HG03175 (cell line): Measurements from ENCODE around the gene LTB4R2.
"Not testable (repeated sequence)": the region's sequence is repeated elsewhere in the genome, so short reads cannot be mapped to it uniquely, and the experiment has no call there.

Experiments used
- ATAC-seq: cut with Tn5 transposase; IDR thresholded peaks from one replicate; pipeline ENCODE4 v1.9.1; 2021; ENCODE audit warnings: mild to moderate bottlenecking, moderate library complexity; ENCODE audit not compliant: unreplicated experiment

LTB4R2 gene

DNA sequence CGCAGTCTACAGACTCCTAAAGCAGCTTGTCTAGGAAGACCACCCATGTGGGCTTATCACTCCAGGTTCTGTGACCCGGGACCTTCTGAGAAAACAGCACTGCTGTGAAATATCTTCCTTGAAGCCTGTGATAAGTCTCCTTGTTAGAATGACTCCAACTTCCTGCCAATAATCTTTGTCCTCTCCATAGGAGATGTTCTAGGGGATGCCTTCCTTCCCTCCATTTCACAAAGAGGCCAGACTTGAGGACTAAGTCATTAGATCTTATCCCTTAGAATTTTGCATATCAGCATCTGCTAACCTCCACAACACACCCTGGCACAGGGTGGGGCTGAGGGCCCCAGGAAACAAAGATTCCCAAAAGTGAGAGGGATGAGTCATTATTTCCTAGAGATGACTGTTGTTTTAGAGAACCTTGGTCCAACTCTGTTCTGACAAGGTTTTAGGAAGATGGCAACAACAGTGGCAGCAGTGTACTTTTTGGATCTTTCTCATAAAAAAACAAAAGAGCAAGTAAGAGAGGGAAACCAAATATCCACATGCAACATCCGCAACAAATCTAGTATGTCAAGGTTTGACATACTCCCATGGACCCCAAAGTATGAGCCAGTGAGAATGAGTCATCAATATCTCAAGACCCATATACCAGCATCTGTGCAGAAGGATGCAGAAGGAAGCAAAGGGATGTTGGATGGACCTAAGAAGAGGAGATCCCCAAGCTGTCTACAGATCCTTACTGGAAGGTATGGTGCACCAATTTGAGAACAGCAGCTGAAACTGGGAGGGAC is 7.4 kb downstream of the LTB4R2 start:
- ATAC-seq: no peak

GRCh38 chr14:24321212-24321975 is 11.5 kb downstream of the LTB4R2 start:
- ATAC-seq: no peak

DNA sequence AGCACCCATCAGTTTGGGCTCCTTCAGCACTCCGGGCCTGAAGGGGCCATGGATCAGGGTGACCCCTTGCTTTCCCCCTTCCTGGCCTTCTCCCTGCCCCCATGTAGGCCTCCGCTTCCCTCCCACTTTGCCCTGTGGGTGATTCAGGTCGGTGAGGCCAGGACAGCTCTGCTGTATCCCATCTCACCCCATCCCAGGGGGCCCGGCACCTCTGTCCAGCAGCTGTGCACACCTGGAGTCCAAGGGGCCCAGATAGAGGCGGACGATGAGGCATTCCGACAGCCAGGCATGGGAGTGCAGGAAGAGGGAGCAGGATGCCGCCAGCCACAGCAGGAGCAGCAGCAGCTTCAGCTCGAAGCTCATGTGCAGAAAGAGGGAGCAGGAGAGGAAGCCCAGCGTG is 12.7 kb downstream of the LTB4R2 start:
- no peak for ATAC-seq

DNA sequence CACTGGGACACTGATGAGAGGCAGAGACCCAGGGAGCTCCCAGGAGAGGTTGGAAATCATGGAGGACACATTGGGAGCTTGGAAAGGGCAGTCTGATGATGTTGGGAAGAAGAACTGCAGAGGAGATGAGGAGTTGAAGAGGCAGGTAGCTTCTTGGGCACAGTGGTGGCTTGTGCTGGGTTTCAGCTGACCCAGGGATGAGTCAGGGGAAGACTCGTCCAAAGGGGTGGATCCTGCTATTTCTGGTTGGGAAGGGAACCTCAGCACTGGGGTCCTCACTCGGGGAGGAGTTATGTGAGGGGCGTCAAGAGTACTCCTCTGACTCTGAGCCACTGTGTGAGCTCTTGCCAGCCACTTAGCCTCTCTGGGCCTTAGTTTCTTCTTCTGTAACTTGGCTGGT is 13.4 kb downstream of the LTB4R2 start:
- no peak for ATAC-seq

DNA sequence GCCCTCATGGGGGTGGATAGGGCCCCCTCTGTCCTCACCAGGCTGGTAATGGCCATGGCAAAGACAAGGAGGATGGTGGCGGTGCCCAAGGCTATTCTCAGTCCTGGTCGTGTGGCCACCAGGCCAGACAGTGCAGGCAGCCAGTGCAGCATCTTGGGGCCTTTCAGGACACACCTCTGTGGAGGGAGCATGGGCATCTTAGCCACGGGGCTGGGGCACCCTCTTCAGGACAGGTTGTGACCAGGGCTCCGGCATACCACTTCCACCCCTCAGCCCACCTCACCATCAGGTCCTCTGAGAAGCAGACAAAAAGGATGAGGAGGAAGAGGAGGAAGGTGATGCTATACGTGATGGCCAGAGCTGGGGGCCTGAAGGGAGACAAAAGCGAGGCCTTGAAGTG is 14.1 kb downstream of the LTB4R2 start:
- no peak for ATAC-seq

DNA sequence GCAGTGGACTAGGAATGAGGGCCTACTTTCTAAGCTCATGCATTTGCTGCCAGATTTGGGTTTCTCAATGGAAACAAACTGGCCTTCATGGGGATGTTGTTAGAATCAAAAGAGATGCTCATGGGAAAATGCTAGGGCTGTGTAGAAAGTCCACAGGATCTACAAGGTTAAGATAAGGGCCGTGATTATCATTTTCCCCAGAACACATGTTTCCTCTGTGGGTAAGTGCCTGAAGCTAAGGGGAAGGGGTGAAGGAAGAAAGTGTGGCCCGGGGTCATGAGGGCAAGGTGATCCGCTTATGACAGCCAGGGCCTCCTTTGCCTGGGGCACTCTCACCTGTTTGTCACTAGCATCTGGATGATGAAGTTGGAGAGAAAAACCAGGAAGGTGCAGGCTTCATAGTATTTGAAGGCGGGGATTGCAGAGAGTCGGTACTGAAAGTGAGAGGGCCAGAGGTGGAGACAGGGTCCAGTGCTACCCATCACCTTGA is 15.1 kb downstream of the LTB4R2 start:
- ATAC-seq: no peak

DNA sequence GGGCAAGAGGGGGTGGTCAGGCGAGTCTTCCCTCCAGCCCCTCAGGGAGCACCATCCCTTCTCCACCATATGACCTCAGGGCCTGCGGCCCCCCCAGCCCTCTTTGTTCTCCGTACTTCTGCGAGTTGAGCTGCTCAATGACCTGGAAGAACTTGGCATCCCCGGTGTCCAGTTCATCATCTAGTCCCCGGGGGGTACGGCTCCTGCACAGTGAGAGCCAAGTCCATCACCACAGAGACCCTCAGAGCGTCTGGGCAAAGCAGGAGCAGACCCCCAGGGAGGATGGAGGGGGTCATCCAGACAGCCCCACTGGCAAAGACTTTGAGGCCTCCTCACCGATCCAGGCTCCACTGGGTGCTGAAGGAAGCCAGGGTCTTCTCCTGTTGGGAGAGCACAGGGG is 16.0 kb downstream of the LTB4R2 start:
- no peak for ATAC-seq

DNA sequence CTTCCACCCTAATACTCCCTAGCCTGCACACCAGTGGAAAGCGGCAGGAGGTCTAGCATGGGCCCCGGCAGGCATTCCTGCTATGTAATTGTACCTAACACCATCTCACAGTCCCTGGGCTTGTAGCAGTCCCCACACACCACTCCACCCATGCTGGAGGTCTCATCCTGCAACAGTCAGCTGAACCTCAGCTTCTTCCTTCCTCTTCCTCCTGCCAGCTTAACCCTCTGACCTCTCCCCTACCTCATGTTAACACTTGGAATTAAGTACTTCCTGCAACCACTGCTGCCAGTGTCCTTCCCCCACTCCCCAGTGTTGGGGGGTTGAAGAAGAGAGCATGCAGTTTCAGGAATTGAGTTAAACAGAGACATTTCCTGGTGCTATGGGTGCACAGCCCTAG is 17.4 kb downstream of the LTB4R2 start:
- ATAC-seq: no peak

GRCh38 chr14:24327914-24328313 is 18.0 kb downstream of the LTB4R2 start:
- not testable (repeated sequence) for ATAC-seq

DNA sequence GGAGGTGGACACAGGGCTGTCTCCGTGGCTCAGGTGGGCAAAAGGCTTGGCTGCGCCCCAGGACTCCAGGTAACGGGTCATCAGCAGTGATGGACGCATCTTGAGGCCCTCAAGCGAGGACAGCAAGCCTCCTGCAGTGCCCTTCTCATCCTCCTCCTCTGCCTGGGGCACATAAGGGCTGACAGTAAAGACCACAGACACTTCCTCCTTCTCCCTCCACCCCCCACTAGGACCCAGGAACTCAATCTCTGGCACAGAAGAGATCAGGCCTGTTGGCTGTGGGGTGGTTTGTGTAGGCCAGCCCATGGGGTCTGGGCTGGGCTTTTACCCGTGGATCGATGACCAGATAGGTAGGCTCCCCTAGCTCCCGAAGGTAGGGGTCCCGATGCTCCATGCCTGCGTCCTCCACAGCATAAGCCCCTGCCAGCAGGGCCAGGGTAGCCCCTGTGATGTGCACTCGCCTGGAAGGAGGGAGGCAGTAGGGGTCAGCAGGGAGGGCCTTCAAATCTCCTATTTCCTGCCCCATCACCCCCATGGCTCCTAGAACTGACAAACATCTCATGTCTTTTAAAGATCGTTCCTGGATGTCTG is 19.2 kb downstream of the LTB4R2 start:
- ATAC-seq: no peak

- ATAC-seq: no peak
Measured at GRCh38 chr14:24329736-24330135, 19.8 kb downstream of the LTB4R2 start.

GRCh38 chr14:24330973-24331674 is 21.2 kb downstream of the LTB4R2 start:
- no peak for ATAC-seq

DNA sequence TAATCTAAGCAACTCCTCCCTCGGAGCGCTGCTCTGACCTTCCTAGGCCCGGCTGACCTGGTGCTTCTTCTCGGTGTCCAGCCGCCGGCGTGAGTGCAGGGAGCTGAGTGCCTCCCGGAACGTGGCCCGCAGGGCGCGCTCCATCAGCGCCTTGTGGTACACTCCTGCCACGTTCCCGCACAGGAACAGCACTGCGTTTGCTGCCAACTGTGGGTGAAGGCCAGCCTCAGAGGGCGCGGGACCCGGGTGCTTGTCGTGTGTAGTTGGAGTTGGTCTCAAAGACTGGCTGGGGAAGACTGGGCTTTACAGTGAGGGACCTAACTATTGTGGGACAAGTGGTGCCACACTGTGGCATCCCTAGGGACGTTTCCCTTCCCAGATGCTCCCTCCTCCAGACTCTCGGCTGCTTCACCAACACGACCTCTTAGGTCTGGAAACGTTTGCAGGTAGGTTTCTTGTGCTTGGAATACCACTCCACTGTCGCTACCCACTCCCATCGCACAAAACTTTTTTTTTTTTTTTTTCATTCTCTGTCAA is 21.9 kb downstream of the LTB4R2 start:
- ATAC-seq: no peak

DNA sequence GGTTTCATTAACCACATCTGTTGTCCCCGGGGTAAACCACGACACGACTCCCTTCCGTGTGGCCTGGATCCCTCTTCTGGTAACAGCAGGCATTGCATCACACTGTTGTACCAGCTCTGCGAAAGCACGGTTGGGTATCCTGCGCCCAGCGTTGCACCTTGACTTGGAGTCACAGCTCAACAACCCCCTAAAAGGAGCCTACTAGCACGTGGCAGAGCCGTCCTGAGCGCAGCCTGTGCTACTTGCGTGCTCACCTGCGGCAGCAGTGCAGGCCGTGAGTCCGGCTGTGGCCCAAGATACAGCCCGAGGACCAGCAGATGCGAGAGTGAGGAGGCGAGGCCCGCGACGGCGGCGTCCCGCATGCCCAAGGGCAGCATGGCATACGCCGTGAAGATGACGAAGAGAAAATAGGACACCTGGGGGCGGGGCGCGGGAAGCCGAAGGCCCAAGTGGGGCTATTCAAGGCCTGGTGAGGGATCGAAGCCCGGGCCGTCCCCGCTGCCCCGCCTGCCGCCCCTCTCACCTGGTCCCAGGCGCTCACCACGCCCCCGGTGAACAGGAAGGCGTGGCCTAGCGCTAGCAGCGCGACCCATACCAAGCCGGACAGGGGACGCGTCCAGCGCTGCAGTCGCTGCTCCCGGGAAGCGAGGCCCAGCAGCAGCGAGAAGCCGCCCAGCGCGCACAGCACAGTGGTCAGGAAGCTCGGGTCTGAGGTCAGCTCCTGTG is 22.5 kb downstream of the LTB4R2 start:
- peak; percentile 83 for ATAC-seq

DNA sequence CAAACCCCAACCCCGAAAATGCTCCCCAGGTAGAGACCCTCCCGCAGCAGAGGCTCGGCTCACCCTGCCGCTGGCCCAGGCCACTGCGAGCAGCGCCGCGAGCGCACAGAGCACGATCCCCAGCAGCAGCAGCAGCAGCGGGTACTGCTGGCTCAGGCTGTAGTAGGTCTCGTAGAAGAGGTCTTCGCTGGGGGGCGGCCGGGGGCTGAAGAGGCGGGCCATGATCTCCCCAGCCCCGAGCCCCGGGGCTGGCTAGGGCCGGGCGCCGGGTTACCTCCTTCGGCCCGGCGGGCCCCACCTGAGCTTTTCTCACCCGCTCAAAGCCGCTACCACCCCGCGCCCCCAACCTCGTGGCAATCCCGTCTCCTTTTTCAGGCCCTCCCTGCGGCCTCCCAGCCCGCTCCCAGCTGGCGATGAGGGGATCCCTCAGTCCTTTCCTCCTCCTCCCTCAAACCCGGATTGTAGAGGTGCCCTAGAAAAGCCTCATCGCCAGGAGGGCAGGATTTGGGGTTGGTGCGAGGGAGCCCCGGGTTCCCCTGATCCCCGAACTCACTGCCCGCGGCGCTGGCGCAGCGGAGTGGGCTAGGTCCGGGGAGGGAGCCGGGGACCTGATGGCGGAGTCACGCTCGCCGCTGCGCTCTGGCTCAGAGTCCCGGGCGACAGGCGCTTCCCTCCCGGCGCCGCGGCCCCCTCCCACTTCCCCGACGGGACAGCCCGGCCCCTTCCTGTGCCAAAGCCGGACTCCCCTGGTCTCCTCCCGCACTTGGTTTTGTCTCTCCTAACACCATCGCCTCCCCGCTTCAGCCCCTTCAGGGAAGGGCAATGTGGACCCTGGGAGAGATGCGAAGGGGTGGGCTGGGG is 24.7 kb downstream of the LTB4R2 start, which contains the start of gene ADCY4:
ADCY4 (minus strand) TSS at position 641 of the 861 bp plus-strand sequence; CDS start at position 222, 419 bp downstream.
- no peak for ATAC-seq

DNA sequence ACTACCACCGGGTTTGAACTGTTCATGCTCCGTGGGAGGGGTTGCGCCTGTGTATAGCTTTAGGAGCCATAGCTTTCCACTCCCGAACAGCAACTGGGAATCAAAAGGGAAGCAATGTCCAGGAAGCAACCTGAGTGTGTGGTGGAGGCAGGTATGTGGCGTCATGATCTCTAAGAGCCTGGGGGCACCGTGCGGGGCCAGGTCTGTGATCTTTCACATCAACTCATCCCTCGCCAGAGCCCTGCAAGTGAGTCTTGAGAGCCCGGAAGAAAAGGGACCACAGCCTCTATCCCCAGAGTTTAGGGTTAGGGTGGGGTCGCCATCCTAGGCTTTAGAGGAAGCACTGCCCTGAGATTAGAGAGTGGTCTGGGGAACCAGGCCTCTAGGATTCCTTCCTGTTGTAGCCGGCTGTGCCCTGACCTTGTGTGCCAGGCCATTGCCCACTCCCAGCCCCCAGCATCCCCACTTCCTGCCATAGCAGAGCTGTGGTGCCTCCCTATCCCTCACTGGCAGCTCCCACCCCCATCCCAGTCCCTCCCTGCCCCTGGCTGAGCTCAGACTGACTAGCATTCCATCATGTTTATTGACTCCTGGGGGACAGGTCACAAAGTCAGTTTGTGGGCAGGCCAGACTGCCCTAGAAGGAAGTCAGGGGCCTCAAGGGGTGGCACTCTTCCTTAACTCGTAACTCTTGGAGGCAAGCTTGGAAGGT is 25.7 kb downstream of the LTB4R2 start:
- no peak for ATAC-seq

DNA sequence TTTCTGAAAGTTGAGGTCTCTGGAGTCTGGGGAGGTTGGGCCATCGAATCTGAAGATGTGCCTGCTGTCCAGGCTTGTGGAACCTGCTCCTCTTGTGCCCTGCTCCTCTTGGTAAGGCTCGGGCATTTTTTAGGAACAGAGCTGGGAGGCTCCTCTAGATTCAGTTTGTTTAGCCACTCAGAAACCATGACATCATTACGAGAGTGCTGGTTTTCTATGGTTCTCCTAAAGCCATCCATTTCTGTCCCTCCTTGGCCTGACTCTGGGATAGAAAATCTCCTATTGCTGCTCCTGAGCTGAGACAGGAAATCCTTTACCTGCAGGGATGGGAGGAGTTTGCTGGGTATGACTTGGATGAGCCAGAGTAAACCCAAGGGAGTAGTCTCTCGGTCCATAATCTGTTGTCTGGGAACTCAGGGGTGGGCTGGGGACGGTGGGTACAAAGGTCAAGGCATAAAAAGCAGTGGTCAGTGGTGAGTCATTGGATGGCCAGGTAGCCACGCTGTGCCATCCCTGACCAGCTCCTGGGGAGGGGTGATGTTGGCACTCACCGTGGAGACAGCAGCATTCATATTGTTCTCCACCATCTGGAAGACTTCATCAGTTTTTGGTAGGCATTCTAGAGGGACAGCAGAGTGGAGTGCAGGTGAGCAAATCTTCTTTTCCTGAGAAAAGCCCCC is 27.3 kb downstream of the LTB4R2 start:
- no peak for ATAC-seq

- no peak for ATAC-seq
Measured at GRCh38 chr14:24337824-24338175, 27.9 kb downstream of the LTB4R2 start.
